ENCODE results near the gene LRMDA. TPM values are rescaled to one million over a fixed set of nuclear protein-coding genes. Genes with fewer than 3 reads are reported as not detected.

LRMDA gene
- total RNA-seq, 4 donors from 2014 or later, result 1.5 to 15.7 (median 4.6) TPM

DNA sequence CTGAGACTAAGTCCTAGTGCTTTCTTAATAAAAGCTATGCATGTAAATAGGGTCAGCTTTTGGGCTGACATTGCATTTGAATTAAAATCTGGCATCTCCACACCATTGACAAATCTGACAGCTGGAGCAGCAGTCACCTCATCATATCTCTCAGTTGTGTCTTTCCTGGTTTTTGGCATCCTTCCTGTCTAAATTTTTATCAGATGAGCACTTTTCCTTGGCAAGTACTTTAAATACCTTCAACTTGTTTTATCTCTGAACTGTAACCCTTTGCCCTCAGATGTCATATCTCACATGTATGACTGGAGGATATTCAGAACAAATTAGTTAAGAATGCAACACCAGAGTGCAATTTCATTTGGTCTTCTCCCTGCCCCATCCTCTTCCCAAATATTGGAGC is 1066.2 kb downstream of the LRMDA start:
- no peaks in the 10 kb centered on the region for H3K4me1 ChIP-seq
- peaks cover 0 to 9% of the 10 kb centered on the region in 2 donors for H3K9me3 ChIP-seq
- no peak for DNase-seq
- no peak overlapping the region for H3K4me3 ChIP-seq
- no peaks in the 10 kb centered on the region for H3K36me3 ChIP-seq
- no peaks in the 10 kb centered on the region for H3K27me3 ChIP-seq
- intact Hi-C loops (cut with DNase I; ENCODE audit: low total_unique reads), result no loop called here
- TF ChIP-seq, protein P1, sequence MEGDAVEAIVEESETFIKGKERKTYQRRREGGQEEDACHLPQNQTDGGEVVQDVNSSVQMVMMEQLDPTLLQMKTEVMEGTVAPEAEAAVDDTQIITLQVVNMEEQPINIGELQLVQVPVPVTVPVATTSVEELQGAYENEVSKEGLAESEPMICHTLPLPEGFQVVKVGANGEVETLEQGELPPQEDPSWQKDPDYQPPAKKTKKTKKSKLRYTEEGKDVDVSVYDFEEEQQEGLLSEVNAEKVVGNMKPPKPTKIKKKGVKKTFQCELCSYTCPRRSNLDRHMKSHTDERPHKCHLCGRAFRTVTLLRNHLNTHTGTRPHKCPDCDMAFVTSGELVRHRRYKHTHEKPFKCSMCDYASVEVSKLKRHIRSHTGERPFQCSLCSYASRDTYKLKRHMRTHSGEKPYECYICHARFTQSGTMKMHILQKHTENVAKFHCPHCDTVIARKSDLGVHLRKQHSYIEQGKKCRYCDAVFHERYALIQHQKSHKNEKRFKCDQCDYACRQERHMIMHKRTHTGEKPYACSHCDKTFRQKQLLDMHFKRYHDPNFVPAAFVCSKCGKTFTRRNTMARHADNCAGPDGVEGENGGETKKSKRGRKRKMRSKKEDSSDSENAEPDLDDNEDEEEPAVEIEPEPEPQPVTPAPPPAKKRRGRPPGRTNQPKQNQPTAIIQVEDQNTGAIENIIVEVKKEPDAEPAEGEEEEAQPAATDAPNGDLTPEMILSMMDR (IDR thresholded peaks at IDR 0.05), result no peak
- TF ChIP-seq POLR2A (IDR thresholded peaks at IDR 0.05), result no peak
- no peak overlapping the region for H3K27ac ChIP-seq

DNA sequence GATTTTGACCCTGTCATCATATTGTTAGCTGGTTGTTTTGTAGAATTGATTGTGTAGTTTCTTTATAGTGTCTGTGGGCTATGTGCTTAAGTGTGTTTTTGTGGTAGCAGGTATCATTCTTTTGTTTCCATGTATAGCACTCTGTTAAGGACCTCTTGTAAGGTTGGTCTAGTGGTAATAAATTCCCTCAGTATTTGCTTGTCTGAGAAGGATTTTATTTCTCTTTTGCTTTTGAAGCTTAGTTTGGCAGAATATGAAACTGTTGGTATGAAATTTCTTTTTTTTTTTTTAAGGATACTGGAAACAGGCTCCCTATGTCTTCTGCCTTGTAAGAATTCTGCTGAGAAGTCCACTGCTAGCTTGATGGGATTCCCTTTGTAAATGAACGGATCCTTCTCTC is 1073.4 kb downstream of the LRMDA start:
- Histone ChIP-seq H3K4me3 (no peak overlapping the region), H3K9me3 (peaks cover 0 to 19% of the 10 kb centered on the region in 2 donors), H3K27ac (no peak overlapping the region), H3K36me3 (no peaks in the 10 kb centered on the region), H3K27me3 (no peaks in the 10 kb centered on the region), H3K4me1 (no peaks in the 10 kb centered on the region)
- TF ChIP-seq POLR2A (IDR thresholded peaks at IDR 0.05), result no peak
- TF ChIP-seq, protein P1 (IDR thresholded peaks at IDR 0.05), result no peak
- DNase-seq, result no peak
- intact Hi-C loops (cut with DNase I; ENCODE audit: low total_unique reads), result no loop called here

DNA sequence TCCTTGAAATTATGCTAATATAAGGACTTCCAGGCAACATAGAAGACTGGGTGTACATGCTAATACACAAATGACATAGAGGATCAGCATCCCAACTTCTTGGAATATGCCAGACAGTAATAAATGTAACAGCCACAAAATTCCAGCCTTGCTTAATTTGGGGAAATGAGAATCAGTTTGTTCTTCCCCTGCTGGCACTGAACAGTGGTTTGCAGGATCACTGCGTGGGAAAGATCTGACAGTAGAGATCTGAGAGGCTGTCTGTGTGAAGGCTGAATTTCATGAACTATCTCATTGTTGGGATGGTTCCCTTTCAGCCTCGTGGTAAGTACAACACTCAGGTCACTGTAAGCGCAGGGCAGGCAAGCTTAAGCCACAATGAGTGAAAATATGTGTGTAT is 1078.0 kb downstream of the LRMDA start:
- no peaks in the 10 kb centered on the region for H3K4me1 ChIP-seq
- TF ChIP-seq, protein P1 (IDR thresholded peaks at IDR 0.05), result no peak
- no peak for TF ChIP-seq POLR2A (IDR thresholded peaks at IDR 0.05)
- intact Hi-C loops (cut with DNase I; ENCODE audit: low total_unique reads), result no loop called here
- DNase-seq, result no peak
- no peak overlapping the region for H3K4me3 ChIP-seq
- H3K27ac ChIP-seq, result no peak overlapping the region
- H3K36me3 ChIP-seq, result no peaks in the 10 kb centered on the region
- peaks cover 0 to 12% of the 10 kb centered on the region in 2 donors for H3K9me3 ChIP-seq
- H3K27me3 ChIP-seq, result no peaks in the 10 kb centered on the region

DNA sequence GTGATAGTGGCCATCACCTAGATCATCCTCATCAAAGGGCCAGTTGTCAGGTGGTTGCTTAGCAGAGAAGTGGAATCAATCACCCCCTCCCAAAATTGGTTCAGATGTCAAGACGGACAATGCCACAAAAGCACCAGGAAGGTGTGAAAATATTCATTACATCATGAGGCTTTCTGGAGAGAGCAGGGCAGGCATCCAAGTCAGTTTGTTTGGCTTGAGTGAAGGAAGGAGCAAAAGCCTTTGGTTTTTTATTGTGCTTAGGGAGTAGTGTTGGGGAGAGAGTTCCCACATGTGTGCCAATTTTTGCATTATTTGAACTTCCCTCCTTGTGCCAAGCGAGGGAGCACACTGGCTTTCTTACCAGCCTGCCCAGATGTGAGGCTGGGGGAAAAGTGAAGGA is 1082.9 kb downstream of the LRMDA start:
- intact Hi-C loops (cut with DNase I; ENCODE audit: low total_unique reads), result no loop called here

DNA sequence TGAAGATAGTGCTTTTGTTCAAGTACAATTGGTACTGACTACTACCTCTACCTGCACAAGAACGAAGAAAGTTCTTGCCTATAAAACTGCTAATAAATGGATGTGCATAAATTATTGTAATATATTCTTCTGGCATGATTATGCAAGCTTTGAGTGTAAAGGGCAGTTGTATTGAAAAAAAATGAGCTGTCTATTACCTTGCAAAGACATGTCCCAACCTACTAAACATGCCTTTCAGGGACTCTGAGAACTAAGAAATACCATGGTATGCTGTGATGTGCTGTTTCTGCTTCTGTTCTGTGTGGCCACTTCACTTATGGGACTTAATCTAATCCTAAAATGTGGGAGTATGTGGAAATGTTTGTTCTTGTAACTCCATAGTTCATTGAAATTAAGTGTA is 1083.4 kb downstream of the LRMDA start:
- H3K27ac ChIP-seq, result no peak overlapping the region
- no peaks in the 10 kb centered on the region for H3K27me3 ChIP-seq
- H3K9me3 ChIP-seq, result no peaks in the 10 kb centered on the region
- no peak for DNase-seq
- H3K4me3 ChIP-seq, result no peak overlapping the region
- intact Hi-C loops (cut with DNase I; ENCODE audit: low total_unique reads), result no loop called here
- H3K4me1 ChIP-seq, result no peaks in the 10 kb centered on the region
- TF ChIP-seq POLR2A (IDR thresholded peaks at IDR 0.05), result no peak
- TF ChIP-seq, protein P1 (IDR thresholded peaks at IDR 0.05), result no peak
- no peaks in the 10 kb centered on the region for H3K36me3 ChIP-seq

More for the DNA sequence above, 1082.9 kb downstream of the LRMDA start:
- DNase-seq, result no peak
- TF ChIP-seq POLR2A (IDR thresholded peaks at IDR 0.05), result no peak
- TF ChIP-seq, protein P1 (IDR thresholded peaks at IDR 0.05), result no peak
- no peaks in the 10 kb centered on the region for H3K27me3 ChIP-seq
- no peaks in the 10 kb centered on the region for H3K9me3 ChIP-seq
- no peak overlapping the region for H3K4me3 ChIP-seq
- H3K36me3 ChIP-seq, result no peaks in the 10 kb centered on the region
- H3K27ac ChIP-seq, result no peak overlapping the region
- no peaks in the 10 kb centered on the region for H3K4me1 ChIP-seq
